GM19099 (cell line): Measurements from ENCODE around the gene ATPAF2.

ENCODE experiments used
- POLR2A ChIP-seq: IDR thresholded peaks from 3 replicates; pipeline ENCODE4 v1.6.1; 2011; ENCODE audit warnings: low read depth; ENCODE audit not compliant: insufficient read length; ENCODE audit errors: extremely low read depth

Gene ATPAF2

GRCh38 chr17:17983776-17984175 is 55.2 kb downstream of the ATPAF2 start:
- TF ChIP-seq POLR2A = no peak

- TF ChIP-seq POLR2A = no peak
Measured at GRCh38 chr17:17983376-17983775, 55.6 kb downstream of the ATPAF2 start.

- no peak for TF ChIP-seq POLR2A
Measured at GRCh38 chr17:17982801-17983200, 56.2 kb downstream of the ATPAF2 start.

- TF ChIP-seq POLR2A = no peak
Measured at GRCh38 chr17:17981330-17981729, 57.6 kb downstream of the ATPAF2 start.

GRCh38 chr17:17979778-17980177 is 59.2 kb downstream of the ATPAF2 start:
- TF ChIP-seq POLR2A = no peak

GRCh38 chr17:17978481-17979424 is 60.2 kb downstream of the ATPAF2 start:
- TF ChIP-seq POLR2A = no peak

GRCh38 chr17:17976931-17977570 is 61.9 kb downstream of the ATPAF2 start:
- no peak for TF ChIP-seq POLR2A

GRCh38 chr17:17975436-17975835 is 63.5 kb downstream of the ATPAF2 start:
- TF ChIP-seq POLR2A = no peak

GRCh38 chr17:17972952-17973254 is 66.1 kb downstream of the ATPAF2 start:
- no peak for TF ChIP-seq POLR2A

- peak; percentile 57 for TF ChIP-seq POLR2A
Measured at GRCh38 chr17:17972126-17972951, 66.6 kb downstream of the ATPAF2 start, which contains the start of the genes DRC3 and TOM1L2. Gene DRC3 (plus strand): TSS chr17:17972862. CDS start chr17:17977599, 4,737 bp downstream. Gene TOM1L2 (minus strand): TSS chr17:17972400. CDS start chr17:17972313, 87 bp downstream.

GRCh38 chr17:17971431-17972125 is 67.4 kb downstream of the ATPAF2 start:
- no peak for TF ChIP-seq POLR2A

- no peak for TF ChIP-seq POLR2A
Measured at GRCh38 chr17:17970699-17971430, 68.1 kb downstream of the ATPAF2 start.
